Measurements from ENCODE around the gene MSH5. TPM values are rescaled to one million over a fixed set of nuclear protein-coding genes. Genes with fewer than 3 reads are reported as not detected.

Gene MSH5
- total and polyA plus RNA-seq, 9 of the 15 experiments (the other 6 are each of a cell fraction or from before 2014, with no cell fraction given): 12.5 to 104 (median 46.6) TPM

GRCh38 chr6:31737991-31738979 lies 1.5 kb upstream of the MSH5 start (continued):
- no peak; the same call in 1 of the 2 replicates for TF ChIP-seq ATF6 (CRISPR knock-in tag; IDR thresholded peaks at IDR 0.05)
- TF ChIP-seq NEUROD1 (IDR thresholded peaks at IDR 0.05; ENCODE audit: borderline replicate concordance, low read depth, low read length, partially characterized antibody): peak; percentile 63
- TF ChIP-seq ZNF324 (CRISPR knock-in tag; IDR thresholded peaks at IDR 0.05): no peak; the same call in 1 of the 2 replicates
- TF ChIP-seq, protein P1, sequence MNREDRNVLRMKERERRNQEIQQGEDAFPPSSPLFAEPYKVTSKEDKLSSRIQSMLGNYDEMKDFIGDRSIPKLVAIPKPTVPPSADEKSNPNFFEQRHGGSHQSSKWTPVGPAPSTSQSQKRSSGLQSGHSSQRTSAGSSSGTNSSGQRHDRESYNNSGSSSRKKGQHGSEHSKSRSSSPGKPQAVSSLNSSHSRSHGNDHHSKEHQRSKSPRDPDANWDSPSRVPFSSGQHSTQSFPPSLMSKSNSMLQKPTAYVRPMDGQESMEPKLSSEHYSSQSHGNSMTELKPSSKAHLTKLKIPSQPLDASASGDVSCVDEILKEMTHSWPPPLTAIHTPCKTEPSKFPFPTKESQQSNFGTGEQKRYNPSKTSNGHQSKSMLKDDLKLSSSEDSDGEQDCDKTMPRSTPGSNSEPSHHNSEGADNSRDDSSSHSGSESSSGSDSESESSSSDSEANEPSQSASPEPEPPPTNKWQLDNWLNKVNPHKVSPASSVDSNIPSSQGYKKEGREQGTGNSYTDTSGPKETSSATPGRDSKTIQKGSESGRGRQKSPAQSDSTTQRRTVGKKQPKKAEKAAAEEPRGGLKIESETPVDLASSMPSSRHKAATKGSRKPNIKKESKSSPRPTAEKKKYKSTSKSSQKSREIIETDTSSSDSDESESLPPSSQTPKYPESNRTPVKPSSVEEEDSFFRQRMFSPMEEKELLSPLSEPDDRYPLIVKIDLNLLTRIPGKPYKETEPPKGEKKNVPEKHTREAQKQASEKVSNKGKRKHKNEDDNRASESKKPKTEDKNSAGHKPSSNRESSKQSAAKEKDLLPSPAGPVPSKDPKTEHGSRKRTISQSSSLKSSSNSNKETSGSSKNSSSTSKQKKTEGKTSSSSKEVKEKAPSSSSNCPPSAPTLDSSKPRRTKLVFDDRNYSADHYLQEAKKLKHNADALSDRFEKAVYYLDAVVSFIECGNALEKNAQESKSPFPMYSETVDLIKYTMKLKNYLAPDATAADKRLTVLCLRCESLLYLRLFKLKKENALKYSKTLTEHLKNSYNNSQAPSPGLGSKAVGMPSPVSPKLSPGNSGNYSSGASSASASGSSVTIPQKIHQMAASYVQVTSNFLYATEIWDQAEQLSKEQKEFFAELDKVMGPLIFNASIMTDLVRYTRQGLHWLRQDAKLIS (CRISPR knock-in tag; IDR thresholded peaks at IDR 0.05): no peak
- peak; percentile 5; the same call in 1 of the 2 replicates for TF ChIP-seq KLF6 (CRISPR knock-in tag; IDR thresholded peaks at IDR 0.05; ENCODE audit: borderline replicate concordance)
- no peak for TF ChIP-seq ZNF592 (IDR thresholded peaks at IDR 0.05)
- TF ChIP-seq, protein P2, sequence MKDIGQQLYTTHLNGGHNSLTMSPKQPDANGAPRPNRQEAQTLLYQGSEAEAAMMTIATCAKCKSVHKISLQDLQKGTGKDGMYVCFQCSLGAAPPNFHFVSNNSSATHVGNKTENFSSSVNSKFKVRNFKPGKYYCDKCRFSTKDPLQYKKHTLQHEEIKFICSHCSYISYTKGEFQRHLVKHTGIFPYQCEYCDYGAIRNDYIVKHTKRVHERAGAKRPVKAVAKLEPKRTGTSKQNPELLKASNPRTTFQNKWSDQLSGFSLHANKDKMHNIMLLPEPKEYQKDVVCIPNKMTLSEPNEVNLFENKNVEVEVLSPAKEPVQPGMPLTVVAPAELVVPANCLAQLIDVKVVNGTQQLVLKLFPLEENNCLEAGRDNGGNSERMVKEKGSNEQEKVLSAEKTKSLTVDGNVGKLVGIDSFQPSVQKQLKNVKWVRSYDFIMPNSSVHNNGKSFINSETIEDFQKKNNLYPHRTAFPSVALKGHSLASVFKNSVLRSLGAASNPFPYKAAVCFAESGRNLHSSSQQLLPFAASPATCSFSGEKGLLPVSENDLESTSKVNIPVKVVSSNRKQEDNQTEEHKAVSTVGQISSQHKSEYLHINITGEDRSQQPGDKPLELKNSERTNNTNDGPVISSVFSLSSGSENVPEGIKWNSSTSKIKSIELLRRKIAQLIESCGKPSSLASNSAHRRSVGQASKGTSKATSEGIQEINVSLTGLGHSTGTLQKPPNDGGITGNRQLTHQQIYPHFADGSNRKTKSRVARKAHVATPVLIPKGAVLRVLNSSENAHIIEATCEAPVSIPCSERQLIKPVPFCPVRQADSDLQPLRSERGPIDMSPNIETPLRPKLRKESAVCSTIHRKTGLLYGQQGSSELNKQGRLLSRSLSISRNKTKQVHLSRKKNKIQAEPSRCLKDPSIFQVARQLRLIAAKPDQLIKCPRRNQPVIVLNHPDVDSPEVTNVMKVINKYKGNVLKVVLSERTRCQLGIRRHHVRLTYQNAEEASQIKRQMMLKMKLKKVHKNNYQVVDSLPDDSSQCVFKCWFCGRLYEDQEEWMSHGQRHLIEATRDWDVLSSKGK (CRISPR knock-in tag; IDR thresholded peaks at IDR 0.05): no peak
- TF ChIP-seq ZNF644 (tag; IDR thresholded peaks at IDR 0.05; ENCODE audit: low read depth): no peak
- no peak for TF ChIP-seq NCOA1 (IDR thresholded peaks at IDR 0.05; ENCODE audit: low read depth)
- TF ChIP-seq, protein P3, sequence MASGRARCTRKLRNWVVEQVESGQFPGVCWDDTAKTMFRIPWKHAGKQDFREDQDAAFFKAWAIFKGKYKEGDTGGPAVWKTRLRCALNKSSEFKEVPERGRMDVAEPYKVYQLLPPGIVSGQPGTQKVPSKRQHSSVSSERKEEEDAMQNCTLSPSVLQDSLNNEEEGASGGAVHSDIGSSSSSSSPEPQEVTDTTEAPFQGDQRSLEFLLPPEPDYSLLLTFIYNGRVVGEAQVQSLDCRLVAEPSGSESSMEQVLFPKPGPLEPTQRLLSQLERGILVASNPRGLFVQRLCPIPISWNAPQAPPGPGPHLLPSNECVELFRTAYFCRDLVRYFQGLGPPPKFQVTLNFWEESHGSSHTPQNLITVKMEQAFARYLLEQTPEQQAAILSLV (tag; IDR thresholded peaks at IDR 0.05): no peak
